Measurements from ENCODE around the gene PLAAT1. TPM values are rescaled to one million over a fixed set of nuclear protein-coding genes. Genes with fewer than 3 reads are reported as not detected.

PLAAT1 gene
- polyA plus RNA-seq, 4 donors = 2.6 to 3.7 (median 3.3) TPM

DNA sequence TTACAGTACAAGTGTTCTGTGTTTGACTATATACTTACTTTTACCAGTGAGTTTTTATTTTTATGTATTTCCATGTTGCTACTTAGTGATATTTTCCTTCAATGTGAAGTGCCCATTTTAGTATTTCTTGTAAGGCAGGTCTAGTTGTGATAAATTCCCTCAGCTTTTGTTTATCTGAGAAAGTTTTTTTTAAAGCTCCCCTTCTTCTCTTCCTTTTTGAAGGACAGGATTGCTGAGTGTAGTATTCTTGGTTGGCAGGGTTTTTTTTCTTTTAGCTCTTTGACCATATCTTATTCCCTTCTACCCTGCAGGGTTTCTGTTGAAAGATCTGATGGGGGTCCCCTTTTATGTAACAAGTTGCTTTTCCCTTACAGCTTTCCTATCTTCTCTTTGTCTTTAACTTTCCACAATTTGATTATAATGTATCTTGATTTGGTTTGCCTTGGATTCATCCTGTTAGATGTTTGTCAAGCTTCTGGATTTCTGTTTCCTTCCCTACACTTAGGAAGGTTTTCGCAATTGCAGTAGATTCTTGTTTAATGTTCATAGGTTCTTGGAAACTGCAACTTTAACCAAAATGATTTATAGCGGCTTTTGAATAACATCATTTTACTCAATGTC is 7.9 kb downstream of the PLAAT1 start:
- DNase-seq (ENCODE audit: low read depth in 4 of 4, low spot score in 3 of 4) = no peak

- DNase-seq (ENCODE audit: low read depth in 4 of 4, low spot score in 3 of 4) = no peak
Measured at GRCh38 chr3:193250492-193250891, 9.5 kb downstream of the PLAAT1 start.

DNA sequence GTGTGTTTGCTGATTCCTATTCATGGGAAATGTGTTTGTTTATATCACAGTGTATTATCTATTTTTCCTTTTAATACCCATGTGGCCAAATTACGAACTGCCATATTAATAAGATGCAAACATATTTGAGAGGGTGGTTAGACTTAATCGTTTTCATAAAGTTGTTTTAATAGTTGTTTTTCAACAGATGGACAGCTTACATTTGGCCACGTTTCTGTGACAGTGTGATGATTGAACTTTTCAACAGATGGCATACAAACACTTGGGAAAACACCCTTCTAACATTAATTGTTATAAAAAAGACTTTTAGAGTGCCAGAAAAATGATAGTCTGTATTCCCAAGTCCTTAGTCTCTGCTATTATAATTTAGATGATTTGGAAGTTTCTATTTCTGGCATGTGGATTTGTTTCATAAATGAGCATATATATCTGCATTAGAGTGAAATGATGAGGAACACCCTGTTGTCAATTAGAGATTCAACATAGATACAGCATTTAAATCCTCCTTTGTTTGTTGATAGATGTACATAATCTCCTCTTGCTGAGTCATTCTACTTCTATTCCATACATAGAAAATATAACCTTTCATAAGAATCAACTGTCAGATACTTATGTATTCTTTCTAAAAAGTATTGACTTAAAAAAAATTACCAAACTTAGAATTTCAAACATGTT is 13.1 kb downstream of the PLAAT1 start:
- no peak for DNase-seq (ENCODE audit: low read depth in 4 of 4, low spot score in 3 of 4)

GRCh38 chr3:193261970-193262369 is 20.9 kb downstream of the PLAAT1 start:
- no peak for DNase-seq (ENCODE audit: low read depth in 4 of 4, low spot score in 3 of 4)

DNA sequence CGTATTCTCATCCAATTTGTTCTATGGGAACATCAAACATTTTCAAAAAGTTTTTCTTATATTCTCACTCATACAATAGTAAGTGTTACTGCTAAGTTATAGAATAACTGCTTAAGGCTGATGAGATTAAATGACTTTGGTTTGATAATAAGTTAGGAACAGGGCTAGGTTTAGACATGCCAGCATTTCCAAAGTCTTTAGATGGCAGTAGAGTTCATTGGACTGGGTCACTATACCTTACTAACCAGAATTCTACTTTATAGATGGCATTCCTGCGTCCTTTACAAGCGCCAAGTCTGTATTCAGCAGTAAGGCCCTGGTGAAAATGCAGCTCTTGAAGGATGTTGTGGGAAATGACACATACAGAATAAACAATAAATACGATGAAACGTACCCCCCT is 21.7 kb downstream of the PLAAT1 start:
- DNase-seq (ENCODE audit: low read depth in 4 of 4, low spot score in 3 of 4) = no peak

- no peak for DNase-seq (ENCODE audit: low read depth in 4 of 4, low spot score in 3 of 4)
Measured at GRCh38 chr3:193269343-193270028, 28.5 kb downstream of the PLAAT1 start.

DNA sequence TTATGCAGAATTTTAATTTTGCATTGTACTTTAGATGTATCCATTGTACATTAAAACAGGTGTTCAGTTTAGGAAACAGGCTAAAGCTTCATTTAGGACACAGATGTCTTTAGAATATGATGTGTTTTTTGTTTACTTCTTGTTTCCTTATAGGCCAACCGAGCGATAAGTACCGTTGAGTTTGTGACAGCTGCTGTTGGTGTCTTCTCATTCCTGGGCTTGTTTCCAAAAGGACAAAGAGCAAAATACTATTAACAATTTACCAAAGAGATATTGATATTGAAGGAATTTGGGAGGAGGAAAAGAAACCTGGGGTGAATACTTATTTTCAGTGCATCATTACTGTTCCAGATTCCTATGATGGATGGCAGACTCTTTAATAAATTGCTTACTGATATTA is 29.4 kb downstream of the PLAAT1 start:
- DNase-seq (ENCODE audit: low read depth in 4 of 4, low spot score in 3 of 4) = no peak

DNA sequence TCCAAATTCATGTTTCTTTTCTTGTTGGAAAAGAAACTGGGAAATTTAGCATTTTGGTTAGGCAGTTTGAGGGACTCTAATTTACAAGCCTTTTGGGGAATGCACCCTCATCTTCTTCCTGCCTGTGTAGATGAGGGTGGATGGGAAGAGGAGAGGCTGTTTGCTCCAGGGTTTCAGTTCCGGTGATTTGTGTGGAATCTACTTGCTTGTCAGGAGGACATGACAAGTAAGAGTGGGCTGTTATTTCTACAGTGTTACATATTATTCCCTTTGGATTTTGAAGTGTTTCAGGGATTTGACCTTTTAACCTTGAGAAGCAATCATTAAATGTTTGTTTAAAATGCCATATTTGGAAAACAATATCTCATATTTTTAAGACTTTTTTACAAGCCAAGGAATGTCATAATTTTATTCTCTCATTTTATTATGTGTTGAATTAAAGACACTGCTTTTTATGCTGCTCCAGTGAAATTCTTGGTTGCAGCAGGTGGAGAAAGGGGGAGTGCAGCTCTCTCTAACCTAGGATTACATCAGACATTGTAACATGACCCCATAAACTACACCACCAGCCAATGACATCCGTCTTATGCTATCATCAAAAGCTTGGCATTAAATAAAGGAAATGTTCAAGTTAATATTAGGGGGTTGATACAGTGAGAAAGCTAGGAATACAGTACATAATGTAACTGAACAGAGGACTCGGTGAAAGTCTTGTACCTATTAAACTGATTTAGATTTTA is 30.2 kb downstream of the PLAAT1 start:
- DNase-seq (ENCODE audit: low read depth in 4 of 4, low spot score in 3 of 4) = no peak

DNA sequence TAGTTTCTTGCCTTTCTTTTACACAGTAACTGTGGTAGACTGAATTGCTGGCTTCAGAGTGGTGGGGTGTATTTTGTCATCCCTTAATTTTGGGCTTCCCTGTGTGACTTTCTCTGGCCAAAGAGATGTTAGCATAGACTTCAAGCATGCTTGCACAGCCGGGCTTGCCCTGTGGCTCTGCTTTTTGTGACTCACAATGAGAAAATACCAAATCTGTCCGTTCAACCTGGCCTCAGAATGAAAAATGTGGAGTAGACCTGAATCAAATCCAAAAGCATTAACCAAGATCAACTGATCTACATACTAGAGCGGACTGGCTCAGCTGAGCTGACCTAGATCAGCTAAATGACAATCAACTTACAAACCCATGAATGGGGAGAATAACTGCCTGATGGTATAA is 51.4 kb downstream of the PLAAT1 start:
- DNase-seq (ENCODE audit: low read depth in 4 of 4, low spot score in 3 of 4) = no peak

DNA sequence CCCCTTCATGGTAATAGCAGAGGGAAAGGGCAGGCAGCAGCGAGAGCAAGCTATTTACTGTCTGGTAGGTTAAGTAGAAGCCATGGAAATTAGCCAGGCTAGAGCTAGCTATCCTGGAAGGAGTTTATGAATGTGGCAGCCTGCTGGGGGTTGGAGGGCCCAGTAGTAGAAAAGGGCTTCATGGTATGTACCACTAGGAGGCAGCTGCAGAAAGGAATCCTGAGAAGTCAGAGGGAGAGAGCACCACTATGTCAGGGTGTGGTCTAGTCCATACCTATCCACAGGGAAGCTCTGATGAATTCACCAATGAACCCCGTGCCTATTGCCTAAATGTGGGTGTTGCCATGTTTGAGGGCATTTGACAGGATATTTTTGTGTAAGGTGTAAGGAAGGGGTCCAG is 55.0 kb downstream of the PLAAT1 start:
- DNase-seq (ENCODE audit: low read depth in 4 of 4, low spot score in 3 of 4) = no peak

- no peak for DNase-seq (ENCODE audit: low read depth in 4 of 4, low spot score in 3 of 4)
Measured at GRCh38 chr3:193297421-193297820, 56.4 kb downstream of the PLAAT1 start.

DNA sequence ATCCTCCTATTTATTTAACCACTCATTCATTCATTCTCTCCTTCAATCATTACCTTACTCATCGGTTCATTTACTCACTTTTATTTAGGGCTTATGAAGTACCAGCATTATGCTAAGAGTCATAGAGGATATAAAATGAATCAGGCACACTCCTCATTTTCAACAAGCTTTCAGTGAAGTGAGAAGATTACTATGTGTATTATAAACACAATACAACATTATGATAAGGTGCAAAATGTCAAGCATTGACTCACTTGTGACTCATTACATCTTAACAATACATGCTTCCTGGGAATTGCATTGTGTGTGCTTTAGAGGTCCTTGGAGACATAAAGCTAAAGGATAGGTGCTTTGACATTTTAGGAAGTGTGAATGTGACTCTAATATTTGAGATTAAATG is 60.4 kb downstream of the PLAAT1 start:
- DNase-seq (ENCODE audit: low read depth in 4 of 4, low spot score in 3 of 4) = no peak

DNA sequence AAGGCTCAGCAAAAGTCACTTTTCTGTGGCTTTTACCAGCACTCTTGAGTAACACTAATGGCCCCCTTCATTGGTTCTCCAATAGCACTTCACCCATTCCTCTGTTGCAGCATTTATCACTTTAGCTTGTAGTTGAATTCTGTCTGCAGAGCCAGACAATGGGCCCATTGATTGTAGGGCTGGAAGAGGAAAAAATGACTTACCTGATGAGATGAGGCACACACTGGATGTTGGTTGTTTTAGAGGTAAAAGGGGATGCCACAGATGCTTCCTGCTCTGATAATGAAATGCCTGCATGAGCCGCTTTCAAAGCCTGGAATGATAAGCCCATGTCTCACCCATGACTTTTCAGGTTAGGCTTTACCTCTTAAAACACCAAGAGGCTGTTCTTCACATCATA is 64.3 kb downstream of the PLAAT1 start:
- DNase-seq (ENCODE audit: low read depth in 4 of 4, low spot score in 3 of 4) = no peak

DNA sequence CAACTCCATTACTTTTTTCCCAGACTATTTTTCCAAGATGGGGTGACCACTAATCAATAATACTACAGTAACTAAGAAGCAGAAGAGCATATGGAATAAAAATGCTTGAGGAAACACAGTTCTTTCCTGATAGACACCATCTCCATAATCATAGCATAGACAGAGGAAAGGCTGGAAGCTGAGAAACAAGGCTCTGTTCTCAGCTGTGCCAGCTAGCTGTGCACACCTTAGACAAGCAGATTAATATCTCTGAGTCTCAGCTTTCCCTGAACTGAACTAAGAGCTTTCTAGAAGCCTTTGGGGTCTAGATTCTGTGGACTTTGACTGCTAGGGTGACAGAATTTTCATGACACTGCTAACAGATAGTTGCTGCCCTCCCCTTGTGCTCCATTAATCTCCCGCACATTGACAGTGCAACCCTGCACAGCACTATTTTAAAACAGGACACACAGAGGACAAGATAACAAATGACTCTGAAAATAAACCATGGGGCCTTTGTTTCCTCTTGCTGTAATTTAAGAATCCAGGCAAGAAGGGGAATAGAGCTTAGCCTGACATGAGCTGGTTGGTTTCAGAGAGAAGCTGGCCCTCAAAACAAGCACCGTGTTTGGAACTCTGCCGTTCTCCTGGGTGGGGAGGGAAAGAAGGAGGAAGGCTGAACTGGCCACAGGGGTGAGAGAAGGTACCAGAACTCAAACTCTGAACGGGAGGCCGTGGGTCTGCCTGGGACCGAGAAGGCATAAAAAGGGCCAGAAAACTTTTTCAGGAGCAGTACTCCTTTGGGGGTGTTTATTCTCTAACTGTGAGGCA is 70.1 kb downstream of the PLAAT1 start:
- DNase-seq (ENCODE audit: low read depth in 4 of 4, low spot score in 3 of 4) = peak in 2 of 4 donors; percentile 28 to 52

- DNase-seq (ENCODE audit: low read depth in 4 of 4, low spot score in 3 of 4) = no peak
Measured at GRCh38 chr3:193313061-193313958, 72.3 kb downstream of the PLAAT1 start.

- DNase-seq (ENCODE audit: low read depth in 4 of 4, low spot score in 3 of 4) = no peak
Measured at GRCh38 chr3:193314161-193314560, 73.1 kb downstream of the PLAAT1 start.

DNA sequence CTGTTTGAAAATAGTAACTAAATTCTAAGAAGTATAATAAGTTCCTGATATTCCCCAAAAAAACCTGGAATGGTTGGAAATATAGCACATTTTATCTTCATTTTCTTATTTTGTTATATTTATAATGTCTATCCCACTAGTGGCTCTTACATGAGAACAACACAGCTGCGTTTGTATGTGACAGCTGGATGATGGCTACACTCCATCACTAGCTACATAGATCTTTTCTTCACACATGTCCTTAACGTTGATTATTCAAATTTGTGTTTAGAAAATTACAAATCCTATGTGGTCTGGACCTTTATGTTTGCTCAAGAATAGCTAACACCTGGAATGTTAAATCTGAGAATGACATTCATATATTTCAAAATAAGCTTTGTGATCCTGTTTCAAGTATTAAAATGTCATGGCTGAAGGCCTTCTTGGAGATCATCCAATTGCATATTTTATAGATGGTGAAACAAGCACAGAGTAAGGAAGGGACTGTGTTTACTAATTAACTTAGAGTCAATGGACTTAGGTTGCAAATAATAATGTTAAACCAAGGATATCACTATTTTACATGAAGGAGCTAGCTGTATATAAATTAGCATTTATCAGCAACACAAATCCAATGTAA is 76.8 kb downstream of the PLAAT1 start:
- no peak for DNase-seq (ENCODE audit: low read depth in 4 of 4, low spot score in 3 of 4)
